NCI-H2081 treated with DMSO at 0.1 percent for 48 hours (cell line): Measurements from ENCODE around the gene USP15.
A peak's percentile ranks its signal among the peaks of the same experiment; 100 is the strongest.

Experiments
- DNase-seq: peaks from one replicate; lab custom pipeline; 2025; lab: John Stamatoyannopoulos, UW

The USP15 gene

DNA sequence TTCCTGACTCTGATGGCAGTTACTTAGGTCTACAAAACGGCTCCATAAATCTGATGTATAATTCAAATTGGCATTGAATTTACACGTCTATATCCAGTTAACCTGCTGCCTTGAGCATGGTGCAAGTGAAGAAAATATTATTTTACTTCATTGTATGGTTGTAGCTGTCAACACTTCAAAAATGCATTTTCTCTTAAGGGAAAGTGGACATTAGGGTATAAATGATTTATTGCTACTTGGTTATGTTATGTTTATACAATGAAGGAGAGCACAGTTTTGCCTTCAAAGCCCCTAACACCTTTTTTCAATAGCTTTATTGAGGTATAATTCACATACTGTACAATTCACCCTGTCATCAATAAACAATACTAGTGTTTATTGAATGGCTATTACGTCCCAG, 2.0 kb upstream of the USP15 start:
- no peak for DNase-seq

DNA sequence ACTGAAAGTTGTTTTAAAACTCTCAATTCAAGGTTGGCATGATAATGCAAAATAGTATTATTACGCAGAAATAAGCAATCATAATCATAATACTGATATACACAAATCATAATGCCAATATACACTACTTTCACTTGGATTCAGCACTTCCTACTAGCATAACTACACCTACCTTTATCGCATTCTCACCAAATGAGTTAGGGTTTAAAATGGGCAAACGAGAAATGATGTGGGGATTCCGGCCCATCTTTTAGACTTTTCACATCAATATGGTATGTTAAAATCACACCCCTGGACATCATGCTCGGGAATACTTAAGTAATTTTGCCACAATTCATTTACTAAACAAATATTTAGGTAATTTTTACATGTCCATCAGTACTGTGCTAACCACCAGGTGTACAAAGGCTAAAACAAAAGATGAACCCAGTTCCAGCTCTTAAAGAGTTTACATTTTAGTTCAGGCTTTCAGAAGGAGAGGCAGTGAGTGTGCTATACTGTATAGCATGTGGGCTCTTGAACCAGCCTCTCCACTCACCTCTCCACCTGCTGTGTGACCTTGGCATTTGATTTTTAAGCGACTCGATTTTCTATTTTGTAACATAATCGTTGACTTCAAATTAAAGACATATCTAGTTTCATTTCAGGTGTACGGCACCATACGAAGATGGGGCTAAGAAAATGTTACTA, 1.1 kb upstream of the USP15 start:
- DNase-seq, result peak; percentile 22

DNA sequence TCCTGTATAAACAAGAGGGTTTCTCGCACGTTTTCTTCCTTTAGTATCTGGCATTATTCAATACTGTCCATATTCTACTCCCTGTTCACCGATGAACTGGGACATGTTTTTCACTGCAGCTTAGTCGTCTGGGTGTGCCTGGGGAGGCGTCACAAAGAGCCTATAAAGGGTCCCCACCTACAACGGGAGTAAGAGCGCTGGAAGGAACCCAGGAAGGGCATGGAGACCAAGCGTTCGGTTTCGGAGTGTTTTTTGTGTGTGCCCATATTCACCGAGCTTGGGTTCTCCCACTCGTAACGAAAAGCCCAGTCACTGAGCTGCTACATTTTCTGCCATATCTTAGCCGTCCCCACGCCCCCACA, 592 bp upstream of the USP15 start:
- DNase-seq, result no peak

DNA sequence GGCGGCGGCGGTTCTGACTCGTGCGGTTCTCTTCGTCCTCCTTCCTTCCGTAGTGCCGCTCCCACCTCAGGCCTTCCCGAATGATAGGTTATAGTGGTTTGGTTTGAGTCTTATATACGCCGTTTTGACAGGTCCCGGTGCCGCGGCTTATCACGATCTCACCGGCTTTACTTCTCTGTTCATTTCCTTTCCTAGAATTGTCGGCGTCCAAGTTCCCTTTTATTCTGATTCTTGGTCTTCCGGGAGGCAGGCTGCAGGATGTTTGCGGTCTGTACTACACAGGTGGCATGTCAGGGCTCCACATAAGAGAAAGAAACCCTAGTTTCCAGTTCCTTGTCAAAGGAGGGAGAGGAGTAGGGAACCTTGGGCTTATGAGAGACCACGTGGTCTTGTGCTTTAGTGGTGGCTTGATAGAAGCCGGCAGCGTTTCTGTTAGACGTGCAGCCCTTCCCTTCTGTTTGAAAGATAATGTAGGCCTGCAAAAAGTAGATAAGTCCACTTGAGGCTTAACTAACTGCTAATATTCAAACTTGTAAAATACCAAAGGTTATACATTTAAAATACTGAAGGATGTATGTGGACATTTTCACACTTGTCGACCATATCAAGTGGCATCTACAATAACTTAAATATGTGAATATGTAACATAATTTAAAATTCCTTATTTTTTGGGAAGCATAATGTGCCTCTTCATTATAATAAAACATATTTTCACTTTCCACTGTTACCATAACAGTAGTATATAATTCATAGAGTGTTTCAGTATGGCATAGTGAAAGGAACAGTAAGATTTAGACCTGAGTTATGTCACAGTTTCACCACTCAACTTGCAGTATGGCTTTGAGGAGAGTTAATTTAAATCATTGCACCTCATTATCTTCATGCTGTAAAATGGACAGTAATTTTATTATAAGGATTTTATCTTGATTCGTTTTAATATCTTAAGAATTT, 804 bp downstream of the USP15 start:
- DNase-seq, result no peak

DNA sequence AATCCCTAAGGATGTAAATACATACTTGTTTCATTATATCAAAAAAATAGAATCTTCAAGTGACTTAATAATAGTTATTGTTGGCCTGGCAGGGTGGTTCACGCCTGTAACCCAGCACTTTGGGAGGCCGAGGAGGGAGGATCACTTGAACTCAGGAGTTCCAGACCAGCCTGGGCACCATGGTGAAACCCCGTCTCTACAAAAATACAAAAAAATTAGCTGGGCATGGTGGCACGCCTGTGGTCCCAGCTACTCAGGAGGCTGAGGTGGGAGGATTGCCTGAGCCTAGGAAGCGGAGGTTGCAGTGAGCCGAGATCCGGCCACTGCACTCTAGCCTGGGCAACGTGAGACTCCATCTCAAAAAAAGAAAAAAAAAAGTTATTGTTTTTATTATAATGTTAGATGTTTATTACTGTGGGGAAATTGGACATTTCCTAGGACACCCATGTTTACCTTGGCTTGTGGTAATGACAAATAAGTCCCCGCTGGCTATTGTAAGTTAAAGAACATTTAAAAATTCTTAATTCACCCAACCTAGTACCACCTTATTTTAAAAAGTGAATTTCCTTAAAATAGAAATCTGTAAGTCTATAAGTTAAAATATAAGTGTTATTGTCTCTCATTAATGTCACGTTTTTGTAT, 1.8 kb downstream of the USP15 start:
- no peak for DNase-seq

DNA sequence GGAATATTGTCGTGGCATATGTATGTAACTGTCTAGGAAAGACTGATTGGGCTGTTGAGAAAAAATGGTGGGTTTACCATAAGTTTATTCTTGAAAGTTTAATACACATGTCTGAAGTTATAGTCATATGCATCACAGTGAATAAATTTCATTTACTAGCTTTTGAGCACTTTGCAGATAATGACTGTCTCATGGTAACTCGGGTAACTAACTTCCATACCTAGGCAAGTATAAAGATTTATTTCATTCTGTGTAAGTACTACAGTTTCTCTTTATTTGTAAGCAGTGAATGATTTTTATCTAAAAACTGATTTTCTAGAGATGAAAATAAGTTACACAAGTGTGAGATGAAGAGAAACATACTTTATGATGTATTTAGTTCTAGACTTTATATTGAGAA, 3.0 kb downstream of the USP15 start:
- no peak for DNase-seq

DNA sequence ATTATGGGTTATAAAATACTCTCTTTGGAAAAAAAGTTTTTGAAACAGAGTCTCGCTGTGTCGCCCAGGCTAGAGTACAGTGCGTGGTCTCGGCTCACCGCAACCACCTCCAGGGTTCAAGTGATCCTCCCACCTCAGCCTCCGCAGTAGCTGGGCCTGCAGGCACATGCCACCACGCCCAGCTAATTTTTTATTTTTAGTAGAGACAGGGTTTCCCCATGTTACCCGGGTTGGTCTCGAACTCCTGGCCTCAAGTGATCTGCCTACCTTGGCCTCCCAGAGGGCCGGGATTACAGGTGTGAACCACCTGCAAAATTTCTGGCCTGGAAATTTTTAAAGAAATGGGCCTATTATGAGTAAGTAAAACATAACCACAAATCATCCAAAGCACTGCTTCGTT, 3.8 kb downstream of the USP15 start:
- no peak for DNase-seq

DNA sequence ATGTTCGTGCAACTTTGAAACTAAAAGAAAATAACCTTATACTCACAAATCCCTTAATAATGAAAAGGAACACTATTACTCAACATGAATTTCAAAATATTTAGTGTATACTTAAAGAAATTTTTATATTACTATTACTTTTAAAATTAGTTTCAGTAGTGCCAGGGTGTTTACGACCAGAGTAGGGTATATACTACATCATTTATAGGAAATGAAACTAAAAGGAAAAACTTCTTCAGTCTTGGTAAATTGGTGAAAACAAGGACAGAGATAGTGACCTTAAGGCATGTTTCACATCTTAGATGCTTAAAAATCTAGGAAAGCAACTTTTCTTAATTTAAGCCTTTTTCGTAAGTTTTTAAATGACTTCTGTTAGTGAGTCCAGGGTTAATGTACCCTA, 4.5 kb downstream of the USP15 start:
- no peak for DNase-seq

DNA sequence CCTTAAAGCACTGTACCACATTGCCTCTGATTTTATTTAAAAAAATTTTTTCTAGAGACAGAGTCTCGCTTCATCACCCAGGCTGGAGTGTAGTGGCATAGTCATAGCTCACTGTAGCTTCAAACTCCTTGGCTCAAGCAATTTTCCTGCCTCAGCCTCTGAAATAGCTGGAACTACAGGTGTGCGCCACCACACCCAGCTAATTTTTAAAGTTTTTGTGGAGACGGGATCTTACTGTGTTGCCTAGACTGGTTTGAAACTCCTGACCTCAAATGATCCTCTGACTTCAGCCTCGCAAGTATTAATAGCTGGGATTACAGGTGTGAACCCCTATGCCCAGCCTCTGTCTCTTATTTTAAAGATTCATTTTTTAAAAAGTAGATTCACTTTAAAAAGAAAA, 5.3 kb downstream of the USP15 start:
- no peak for DNase-seq

DNA sequence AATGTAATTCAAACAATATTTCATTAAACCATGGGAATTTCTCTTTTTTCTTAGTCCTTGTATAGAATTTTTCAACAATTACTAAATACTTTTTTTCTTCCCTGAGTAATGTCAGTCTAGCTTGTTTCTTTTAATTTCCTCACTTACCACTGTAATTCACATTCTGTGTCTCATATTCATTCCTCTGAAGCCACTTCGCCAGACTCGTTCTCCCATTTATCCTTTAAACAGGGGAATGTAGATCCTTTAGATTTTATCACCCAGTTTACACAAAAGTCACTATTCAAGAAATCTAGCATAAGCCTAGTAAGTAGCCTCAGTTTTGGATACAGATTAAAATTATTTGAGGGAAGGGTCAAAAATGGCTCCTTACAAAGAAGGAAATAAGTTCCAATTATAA, 6.8 kb downstream of the USP15 start:
- no peak for DNase-seq

DNA sequence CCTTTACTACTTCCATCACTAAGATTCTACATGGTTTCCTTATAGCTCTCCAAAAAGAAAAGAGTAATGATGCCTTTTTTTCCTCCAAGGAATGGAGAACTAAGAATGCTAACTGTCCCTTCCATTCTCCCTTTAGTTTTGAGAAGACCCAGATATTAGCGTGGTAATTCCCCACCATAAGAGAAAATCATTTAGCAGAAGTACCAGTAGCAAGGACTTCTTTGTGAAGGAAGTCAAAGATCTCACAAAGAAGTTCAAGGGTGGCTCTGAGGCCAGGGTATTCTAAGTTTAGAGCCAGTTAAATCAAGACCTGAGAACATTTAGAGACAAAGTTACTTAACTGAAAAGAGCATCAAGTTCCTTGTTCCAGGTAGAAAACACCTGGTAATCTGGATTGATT, 7.3 kb downstream of the USP15 start:
- DNase-seq, result no peak

DNA sequence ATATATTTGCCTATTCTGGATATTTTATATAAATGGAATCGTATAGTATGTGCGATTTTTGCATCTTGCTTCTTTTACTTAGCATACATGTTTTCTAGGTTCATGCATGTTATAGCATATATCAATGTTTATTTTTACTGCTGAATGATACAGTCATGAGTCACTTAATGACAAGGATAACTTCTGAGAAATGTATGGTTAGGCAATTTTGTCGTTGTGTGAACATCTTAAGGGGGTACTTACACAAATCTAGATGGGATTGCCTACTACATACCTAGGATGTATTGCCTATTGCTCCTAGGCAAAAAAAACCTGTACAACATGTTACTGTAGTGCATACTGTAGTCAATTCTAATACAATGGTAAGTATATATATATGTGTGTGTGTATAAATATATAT, 8.8 kb downstream of the USP15 start:
- DNase-seq, result no peak

DNA sequence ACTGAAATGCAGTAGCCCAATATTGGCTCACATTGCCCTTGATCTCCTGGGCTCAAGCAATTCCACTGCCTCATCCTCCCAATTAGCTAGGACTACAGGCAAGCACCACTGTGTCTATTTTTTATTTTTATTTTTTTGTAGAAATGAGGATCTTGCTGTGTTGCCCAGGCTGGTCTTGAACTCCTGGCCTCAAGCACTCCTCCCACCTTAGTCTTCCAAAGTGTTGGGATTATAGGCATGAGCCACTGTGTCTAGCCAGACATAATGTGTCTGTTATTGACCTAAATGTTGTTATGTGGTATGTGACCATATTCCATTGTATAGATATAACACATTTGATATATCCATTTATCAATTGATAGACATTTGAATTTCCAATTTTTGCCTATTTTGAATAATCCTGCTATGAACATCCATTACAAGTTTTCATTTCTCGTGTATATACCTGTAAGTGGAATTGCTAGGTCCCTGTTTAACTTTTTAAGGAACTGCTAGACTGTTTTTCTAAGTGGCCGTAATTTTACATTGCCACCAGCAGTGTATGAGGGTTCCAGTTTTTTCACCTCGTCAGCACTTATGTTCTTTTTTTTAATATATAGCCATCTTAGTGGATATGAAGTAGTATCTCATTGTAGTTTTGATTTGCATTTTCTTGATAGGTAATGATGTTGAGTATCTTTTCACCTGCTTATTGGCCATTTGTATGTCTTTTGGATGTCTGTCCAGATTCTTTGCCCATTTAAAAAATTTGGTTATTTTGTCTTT, 9.4 kb downstream of the USP15 start:
- DNase-seq, result no peak

DNA sequence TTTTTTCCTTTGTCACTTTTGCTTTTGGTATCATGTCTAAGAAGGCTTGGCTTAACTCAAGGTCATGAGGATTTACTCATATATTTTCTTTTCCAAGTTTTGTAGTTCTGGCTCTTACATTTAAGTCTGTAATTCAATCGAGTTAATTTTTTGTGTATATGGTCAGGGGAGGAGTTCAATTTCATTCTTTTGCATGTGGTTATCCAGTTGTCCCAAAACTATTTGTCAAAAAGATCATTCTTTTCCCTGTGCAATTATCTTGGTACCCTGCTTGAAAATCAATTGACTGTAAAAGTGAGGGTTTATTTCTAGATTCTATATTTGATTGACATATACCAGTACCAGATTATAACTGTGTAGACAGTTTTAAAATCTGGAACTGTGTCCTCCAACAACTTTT, 10.2 kb downstream of the USP15 start:
- no peak for DNase-seq

DNA sequence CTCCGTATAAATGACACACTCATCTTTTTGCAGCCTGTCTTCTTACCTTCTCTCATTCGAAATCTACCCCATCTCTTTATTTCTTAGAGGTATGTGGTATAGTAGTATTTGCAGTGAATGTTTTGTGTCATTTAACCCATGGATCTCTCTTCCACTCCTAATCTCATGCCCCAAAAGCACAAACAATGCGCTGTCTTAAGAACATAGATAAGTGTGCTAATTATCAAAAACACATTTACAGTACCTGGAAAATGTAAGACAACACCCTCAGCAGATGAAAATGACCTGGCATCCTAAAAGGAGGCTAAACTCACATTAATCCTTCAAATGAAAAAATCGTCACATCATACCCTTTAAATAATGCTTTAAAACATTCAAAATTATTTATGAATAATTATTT, 10.7 kb downstream of the USP15 start:
- no peak for DNase-seq

DNA sequence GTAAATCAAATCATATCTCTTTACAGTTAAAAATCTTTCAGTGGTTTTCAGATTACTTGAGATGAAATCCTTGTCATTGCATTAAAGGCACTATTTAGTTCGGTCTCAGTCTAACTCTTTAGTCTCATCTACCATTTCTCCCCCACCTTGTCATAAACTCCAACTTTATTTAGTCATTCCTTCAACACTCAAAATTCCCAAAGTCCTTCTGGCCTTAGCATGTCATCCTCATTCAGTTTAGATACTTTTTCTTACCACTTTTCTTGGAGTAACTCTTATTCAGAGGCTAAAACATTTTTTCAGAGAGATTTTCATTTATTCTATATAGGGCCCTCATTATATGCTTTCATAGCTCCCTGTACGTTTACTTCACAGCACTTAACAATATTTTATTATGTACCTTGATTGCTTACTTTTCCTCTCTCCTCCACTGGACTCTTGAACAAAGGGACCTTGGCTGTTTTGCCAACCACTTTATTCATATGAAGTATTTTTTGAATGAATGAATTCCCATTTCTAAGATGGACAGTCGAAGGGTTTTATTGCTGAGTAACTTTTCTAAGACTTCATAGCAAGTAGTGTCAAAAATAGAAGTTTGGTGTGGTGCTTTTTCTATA, 12.8 kb downstream of the USP15 start:
- no peak for DNase-seq

DNA sequence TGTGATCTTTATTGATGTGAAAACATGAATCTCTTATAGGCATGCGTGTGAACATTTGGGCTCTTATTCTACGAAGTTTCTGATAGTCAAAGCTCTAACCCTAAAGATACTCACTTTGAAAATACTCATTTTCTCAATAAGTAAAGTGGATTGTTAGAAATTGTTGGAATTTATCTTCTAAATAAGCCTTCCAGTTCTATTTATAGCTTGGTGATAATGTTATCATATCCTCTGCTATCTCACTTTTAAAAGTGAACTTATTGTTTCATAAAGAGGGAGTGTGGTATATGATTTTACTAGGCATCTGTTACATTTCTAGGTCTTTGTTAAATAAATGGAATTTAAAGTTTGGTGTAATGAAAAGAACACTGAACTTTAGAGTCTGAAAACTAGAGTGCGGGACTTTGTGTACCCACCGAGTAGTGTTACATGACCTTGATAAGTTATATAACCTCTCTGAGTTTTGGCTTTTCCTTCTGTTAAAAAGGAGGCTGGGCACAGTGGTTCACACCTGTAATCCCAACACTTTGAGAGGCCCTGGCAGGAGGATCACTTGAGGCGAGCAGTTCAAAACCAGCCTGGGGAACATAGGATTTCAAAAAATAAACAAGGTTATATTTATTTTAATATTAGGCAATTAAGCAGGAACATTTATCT, 13.6 kb downstream of the USP15 start:
- no peak for DNase-seq

DNA sequence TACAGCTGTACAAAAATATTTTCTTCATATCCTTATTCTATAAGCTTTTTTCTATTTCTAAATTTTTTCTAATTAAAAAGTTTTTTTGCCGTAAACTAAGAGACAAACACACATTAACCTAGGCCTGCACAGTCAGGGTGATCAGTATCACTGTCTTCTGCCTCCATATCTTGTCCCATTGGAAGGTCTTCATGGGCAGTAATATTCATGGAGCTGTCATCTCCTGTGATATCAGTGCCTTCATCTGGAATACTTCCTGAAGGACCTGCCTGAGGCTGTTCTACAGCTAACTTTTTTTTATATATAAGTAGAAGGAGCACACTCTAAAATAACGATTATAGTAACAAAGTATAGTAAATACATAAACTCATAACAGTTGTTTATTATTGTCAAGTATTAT, 17.8 kb downstream of the USP15 start:
- no peak for DNase-seq

DNA sequence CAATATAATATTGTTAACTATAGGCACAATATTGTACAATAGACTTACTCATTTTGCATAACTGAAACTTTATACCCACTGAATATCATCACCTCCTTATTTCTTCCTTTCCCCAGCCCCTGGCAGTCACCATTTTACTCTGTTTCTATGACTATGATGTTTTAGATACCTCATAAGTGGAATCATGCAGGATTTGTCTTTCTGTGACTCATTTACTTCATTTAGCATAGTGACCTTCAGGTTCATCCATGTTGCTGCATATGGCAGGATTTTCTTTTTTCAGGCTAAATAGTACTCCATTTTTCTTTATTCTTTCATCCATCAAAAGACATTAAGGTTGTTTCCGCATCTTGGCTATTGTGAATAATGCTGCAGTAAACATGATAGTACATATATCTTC, 18.9 kb downstream of the USP15 start:
- DNase-seq, result no peak

DNA sequence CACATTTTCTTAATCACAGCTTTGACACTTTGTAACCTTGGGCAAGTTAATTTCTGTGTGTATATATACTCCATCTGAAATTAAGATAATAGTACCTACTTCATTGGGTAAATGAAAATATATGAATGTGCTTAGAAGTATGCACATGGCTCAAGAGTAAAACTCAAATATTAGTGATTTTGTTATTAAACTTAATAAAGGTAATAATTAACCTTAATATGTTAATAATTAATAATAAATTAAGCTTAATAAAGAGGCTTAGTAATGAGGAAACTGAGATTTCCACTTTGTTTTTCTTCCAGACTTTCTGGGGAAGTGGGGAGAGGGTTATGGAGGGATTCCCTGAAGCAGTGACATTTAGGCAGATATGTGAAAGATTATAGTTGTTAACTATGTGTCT, 19.8 kb downstream of the USP15 start:
- no peak for DNase-seq

DNA sequence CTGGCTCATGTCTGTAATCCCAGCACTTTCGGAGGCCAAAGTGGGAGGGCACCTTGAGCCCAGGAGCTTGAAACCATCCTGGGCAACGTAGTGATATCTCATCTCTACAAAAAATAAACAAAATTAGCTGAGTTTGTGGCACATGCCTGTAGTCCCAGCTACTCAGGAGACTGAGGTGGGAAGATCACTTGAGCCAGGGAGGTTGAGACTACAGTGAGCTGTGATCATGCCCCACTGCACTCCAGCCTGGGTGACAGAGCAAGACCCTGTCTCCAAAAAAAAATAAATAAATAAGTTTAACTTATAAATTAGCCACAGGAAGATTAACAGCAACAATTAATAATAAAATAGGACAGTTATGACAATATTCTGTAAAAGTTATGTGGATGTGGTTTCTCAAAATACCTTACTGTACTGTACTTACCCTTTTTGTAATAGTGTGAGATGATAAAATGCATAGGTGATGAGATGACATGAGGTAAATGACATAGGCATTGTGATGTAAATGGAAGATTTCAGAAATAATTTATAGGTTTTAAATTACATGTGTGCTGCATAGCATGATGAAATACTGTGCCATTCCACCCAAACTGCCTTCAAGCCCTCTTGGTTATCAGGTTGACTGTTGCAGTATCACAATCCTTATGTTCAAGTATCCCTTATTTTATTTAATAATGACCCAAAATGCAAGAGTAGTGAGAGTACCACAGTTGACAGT, 22.0 kb downstream of the USP15 start:
- no peak for DNase-seq
